Activated CD4-positive, alpha-beta T cell treated with anti-CD3 and anti-CD28 coated beads, Interleukin-2, Interleukin-6, amounts not matched to agents 100 ng/mL and 50 ng/mL, durations not matched to agents 16 hours and 8 hours (primary cell): Measurements from ENCODE around the gene HSDL1.

Experiments used
- DNase-seq: peaks from one replicate; pipeline ENCODE4 v3.0.0-alpha.2; 2020

HSDL1 gene

DNA sequence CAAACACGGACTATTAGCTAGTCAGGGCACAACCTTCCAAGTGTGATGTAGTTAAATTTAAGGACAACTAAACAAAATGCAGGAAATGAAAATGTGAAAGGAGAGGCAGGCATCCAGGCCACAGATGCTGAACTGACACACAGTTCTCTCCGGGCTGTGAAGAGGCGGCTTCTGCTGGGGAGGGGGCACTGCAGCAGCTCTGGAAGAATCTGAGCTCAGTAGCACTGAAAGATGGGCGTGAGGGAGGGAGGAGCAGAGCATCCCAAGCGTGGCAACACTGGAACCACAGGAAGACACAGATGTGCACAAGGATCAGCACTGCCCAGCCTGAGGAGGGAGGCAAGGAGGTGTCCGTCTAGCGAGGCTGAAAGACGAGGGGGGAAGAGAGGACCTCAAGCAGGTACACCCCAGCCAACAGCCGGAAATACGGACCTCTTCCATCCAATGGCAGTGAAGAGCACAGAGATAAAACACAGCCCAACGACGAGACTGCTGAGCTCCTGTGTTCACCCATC is 39.6 kb downstream of the HSDL1 start:
- no peak for DNase-seq

DNA sequence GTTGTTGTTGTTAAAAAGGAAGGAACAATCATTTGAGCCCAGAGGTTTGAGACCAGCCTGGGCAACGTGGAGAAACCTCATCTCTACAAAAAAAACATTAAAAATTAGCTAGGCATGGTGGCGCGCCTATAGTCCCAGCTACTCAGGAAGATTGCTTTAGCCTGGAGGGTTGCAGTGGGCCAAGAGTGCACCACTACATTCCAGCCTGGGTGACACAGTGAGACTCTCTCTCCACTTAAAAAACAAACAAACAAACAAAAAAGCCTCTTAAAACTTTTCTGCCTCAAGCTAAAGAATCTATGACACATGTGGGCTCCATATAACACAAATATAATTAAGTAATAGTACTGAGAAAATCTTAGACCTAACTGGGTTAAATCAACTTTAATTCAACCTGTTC is 40.7 kb downstream of the HSDL1 start:
- no peak for DNase-seq

DNA sequence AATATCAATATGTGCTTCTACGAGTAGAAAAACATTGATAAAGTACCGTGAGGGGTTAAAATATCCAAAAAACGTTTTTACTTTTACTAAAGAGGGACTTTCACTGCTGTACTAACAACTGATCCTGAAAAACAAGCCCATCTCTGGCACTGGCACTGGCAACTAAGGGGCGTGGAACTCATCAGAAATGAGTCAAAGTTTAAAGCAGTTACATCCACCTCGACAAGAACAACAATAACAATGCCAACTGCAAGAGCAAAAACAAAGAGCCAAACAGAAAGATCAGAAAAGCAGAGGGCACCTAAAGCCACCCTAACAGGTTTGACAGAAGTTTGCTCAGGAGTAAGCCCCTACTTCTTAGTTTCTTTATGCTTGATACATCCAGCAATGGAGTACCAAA is 41.3 kb downstream of the HSDL1 start:
- no peak for DNase-seq

DNA sequence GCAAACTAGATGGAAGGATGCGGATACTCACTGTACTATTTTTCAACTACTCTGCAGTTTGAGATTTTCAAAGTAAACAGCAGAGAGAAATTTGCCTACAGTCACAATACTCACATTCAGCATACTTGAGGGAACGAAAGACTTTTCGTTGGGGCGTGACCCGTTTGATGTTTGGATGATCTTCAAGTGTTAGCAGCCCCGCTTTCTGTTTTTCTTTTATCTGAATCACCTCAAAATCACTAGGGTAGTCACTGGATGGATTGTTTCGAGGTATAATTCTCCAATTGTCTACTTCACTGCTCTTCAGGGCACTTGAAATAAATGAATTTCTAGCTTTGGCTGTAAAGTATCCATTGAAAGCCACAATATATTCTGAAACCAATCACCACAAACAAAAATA is 46.0 kb downstream of the HSDL1 start:
- no peak for DNase-seq

DNA sequence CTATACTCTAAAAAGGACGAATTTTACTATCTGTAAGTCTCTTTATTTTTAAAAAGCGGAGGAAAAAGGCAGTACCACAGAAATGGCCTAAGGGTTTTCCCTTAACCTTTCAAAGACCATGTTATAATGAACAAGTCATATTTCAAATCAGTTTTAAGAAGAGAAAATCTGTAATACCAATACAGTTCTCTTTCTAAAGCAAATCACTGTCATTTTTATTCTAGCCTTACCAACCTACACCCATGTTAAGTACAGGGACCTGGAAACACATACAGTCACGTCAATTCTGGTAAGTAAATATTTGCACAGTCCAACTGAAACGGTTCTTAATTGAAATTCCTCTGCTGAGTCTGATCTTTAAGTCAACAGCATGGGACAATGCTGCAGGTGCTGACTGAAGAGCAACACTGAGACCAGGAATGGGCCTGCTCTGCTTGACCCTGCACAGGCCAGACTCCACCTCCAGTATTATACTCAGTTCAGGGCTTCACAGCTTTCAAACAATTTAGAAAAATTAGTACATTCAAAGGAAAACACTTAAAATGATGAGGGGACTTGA is 48.5 kb downstream of the HSDL1 start:
- DNase-seq, result no peak

DNA sequence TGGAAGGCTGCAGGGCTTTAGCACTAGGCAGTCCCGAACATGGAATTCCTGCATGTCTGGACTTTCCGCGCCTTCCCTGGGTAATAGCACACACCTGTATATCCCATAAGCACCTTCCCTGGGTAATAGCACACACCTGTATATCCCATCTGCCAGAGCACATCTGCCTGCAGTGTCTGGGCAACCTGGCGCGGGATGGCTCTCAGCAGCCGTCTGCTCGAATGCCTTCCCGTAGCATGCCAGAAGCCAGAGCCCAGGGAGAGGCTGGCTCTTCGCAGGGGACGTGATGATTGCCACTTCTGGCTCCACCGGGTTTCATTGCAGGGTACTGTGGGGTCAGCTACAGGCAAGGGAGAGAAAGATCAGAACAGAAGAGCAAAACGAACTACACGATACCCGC is 49.5 kb downstream of the HSDL1 start:
- DNase-seq, result no peak

DNA sequence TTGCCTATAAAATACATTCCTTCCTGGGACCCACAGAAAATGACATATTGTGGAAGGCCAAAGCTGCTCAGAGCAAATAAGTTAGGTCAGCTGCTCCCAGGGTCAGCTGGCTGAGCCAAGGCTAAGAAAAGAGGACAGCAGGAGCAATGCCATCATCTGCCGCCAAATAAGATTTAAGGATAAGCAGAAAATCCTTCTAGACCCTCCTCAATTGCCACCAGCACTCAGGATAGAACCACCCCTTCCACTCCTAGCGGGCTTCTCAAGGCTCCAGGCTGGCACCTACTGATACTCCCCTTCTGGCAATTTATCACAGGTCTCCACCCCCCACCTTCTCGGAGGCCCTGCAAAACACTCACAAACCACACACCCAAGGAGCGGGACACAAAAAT is 51.1 kb downstream of the HSDL1 start:
- no peak for DNase-seq

DNA sequence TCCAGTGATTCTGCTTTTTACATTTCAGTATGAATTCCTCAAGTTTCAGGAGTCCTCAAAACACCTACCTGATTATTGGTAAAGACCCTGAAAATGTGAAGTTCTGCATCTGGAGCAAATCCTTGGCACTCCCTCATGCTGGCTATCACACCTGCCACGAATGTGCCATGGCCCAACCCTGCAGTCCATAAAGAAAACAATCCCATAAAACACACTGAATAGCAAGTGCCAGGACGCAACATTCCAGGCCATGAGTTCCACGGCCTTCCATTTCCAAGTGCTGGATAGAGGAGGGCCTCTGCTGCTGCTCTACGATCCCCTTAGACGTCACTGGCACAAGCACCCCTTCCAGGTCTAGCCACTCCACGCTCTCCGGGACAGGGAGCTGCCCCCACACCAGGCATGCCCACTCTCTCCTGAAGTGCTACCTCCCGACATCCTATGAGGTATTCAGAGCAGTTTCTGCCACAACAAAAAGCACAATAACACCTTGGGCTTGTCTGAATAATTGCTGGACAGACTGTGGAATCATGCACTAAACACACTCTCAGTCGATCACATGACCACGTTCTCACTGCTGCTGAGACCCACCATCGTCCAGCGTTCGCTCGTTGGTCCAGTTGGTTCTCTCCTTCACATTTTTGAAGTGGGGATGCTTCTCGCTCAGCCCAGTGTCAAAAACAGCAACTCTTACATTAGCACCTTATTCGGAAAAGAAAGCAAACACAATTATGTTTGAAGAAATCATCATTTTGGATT is 51.7 kb downstream of the HSDL1 start:
- no peak for DNase-seq

DNA sequence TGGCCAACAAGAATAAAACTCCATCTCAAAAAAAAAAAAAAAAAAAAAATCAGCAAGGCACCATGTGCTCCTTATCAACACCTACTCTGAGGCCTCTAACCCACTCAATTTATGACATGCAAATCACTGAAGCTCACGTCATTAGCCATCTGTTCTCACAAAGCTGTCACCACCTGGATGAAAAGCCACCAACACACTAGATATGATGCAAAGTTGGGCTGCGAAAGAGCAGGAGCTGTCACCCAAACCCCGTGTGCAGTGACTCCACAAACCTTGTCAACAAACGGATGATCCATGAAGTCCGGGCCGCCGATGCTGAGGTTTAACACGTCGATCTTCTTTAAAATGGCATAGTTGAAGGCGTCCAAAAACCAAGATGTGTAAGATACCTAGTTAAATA is 53.5 kb downstream of the HSDL1 start:
- DNase-seq, result no peak

DNA sequence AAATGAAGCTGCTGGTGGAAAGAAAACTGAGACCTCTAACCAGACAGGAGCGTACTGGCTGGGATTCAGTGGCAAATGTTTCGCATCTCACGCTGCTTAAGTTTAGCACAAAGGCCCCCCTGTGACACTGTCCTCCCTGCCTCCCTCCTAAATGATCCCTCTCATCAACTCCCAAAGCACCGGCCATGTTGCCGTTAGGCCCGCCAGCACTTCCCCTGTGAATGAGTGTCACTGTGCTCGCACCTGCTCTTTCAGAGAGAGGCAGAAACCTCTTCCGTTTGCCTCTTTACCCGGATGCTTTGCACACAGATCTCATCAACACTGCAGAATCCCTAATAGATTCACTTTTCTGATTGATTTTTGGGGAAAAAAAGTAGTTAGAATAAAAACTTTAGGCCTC is 54.8 kb downstream of the HSDL1 start:
- no peak for DNase-seq

DNA sequence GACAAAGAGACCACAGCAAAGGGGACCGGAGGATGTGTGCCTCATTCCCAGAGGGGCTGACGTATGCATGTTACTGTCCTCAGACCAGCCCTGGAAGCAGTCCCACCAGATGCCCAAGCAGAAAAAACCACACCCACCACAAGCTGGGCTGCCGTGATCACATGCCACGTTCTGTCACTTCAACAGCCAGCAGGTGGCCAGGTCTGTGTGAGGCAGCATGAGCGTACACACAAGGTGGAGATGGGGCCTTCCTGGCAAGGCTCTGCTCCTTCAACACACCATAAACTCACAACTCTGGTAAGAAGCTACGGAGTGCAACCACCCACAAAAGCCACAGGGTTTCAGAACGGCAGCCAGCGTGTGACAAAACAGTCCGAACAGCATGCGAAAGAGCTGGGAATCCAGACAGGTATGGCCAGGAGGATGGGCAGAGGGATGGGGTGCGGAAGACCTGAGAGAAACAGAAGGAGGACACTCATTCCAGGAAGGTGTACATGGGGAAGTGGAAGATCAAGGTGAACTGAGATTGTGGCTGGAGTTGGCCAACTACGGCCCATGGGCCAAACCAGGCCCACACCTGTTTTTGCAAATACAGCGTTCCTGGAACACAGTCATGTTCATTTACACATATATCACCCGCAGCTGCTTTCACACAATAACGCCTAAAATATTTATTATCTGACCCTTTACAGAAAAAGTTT is 56.1 kb downstream of the HSDL1 start:
- peak; percentile 82 for DNase-seq

DNA sequence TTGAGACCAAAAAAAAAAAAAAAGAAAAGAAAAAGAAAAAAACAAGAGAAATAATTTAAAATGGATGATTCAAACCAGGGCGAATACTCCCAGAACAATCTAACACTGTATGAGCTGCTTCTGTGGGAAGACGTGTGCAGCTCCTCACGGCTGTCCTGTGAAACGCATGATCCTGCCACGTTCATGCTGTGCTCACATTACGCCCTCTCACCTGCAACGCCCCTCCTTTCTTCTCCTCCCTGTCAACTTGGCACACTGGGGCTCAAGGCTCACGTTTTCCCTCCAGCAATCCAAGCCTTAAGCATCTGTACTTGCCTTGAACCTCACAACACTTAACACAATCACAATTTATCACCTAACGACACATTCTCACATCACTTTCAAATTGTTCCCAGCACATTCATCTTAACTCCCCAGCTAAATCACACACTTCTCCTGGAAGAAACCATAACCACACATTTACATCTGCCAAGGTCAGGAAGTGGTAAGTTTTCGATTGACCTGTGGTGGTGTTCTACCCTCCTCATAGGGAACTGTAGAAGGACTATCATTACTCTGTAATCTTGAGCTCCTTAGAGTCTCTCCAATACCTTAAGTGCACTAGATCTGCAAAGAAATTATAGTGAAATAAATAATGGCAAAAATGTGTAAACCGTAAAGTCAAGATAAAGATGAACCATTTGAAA is 57.4 kb downstream of the HSDL1 start:
- DNase-seq, result peak; percentile 51

DNA sequence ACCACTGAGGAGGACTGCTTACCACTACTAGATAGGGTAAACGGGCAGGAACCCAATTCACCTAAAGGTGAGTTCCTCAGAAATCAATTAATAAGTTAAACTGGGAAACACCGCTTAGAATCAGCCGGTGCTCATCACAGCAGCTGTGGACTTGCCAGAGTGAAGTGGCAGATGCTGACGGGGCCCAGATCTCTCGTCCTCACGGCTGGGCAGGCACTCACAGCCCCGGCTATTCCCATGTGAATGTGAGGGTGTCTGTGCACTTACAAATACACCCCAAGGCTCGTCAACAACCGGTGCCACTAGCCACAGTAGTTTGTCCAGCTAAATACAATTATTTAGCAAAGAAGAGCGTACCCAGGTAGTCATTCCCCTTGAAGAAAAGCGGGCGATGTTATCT is 58.0 kb downstream of the HSDL1 start:
- DNase-seq, result no peak

DNA sequence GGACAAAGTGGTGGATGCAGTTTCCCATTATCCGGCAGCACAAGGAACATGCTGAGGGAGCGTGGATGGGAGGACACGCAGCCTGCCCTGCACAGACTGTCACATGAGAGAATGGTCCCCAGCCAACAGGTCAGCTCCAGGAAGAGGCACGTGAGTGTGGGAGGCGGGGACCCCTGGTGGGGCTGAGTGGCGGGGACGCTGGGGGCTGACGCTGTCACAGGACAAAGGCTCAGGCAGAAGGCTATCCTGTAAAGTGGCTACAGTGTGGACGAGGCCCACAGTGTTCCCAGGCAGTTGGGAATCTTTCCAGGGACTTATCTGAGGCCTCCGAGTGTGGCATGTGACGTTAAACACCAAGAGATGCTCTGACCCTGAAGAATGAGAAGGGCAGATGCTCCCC is 58.6 kb downstream of the HSDL1 start:
- no peak for DNase-seq

DNA sequence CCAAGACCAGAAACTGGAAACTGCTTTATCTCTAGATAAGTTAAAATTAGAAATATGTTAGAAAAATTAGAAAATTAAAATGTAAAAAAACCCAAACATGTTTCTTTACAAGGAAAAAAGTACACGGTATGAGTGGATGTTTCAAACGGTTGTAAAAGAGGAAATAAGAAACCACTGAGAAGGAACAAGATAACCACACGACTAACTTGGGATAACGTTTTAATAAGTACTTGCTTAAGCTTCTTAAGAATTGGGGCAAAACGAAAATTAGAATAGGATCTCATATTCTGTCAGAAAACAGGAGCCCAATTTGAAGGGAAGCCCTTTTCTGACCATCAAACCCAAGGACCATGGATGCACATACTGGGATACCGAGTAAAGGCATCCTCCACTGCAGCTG is 59.2 kb downstream of the HSDL1 start:
- peak; percentile 22 for DNase-seq

DNA sequence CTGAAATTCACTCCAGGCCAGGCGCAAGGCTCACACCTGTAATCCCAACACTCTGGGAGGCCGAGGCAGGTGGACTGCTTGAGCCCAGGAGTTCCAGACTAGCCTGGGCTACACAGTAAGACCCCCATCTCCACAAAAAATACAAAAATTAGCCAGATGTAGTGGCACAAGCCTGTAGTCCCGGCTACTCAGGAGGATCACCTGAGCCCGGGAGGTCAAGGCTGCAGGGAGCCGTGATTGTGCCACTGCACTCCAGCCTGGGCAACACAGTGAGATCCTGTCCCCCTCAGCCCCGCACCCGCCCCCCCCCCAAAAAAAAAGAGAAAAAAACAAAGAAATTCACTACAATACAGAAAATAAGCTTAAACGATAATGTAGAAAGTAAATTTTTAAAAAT is 59.7 kb downstream of the HSDL1 start:
- no peak for DNase-seq

DNA sequence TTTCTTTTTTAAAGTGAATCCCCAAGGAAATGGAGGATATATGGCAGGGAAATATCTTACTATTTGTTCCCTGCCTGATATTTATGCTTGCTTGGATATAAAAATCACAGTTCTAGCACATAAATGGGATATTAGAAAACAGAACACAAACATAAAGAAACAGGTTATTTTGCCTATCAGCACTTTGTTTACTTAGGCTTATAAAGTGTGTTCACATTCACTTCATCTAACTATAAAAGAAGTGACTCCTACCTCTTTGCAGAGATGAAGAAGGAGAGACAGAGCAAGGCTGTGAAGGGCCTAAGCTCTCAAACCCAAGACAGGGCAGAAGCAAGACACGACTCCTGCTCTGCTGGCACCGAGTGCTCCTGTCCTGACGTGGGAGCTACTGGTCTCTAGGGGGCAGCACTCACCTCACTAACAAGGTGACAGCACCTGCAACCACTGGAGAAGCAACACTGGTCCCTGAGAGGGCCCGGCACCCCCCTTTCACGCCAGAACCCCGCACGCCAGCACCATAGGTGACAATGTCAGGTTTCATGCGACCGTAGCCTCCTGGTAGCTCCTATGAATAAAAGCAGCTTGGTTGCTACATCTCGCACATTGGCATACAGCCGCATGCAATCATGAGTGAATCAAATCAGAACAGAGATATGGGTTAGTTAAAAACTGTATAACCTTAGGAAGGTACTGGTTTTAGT is 60.3 kb downstream of the HSDL1 start:
- peak; percentile 81 for DNase-seq

DNA sequence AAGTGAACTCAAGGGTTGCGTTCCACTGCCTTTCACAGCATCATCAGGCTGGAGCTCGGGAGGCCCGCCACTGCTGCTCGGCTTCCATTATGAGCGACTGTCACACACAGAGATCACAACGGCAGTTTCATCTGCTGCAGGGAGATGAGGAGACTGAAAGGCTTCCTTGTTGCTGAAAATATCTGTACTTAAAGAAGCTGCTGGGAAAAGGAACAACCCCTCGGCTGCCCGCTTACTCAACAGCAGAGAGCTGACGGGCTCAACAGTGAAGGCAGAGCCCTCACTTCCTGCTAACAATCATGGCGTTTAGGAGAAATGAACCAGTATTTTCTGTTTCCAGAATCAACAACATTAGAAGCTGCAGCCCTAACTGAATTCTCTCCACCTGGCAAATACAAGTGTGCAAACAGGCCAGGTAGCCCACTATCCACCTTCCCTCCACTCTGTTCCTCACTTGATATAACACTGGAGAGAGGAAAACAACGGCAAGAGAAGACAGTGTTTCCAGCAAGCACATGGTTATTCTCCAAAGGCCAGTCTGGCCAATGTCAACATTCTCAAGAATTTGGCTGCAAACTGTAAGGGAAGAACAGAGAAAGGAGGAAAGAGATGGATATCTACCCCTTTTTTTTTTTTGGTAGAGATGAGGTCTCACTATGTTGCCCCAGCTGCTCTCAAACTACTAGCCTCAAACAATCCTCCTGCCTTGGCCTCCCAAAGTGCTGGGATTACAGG is 62.0 kb downstream of the HSDL1 start:
- DNase-seq, result no peak

DNA sequence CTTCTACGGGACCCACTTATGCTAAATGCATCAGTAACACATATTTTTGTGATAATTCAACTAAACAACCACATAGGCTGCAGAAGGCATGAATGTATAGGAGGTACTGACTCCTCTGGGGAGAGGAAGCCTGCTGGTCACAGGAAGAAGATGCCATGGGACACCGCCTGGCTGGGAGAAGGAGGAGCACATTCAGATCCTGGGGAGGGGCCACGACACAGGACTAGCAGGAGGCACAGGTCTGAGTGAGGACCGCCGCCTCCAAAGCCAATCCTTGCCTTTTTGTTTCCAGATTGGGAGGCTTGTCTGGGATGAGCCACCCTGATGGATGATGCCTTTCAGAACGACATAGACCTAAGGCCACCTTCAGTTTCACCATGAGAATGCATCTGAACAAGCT is 62.9 kb downstream of the HSDL1 start:
- DNase-seq, result no peak

DNA sequence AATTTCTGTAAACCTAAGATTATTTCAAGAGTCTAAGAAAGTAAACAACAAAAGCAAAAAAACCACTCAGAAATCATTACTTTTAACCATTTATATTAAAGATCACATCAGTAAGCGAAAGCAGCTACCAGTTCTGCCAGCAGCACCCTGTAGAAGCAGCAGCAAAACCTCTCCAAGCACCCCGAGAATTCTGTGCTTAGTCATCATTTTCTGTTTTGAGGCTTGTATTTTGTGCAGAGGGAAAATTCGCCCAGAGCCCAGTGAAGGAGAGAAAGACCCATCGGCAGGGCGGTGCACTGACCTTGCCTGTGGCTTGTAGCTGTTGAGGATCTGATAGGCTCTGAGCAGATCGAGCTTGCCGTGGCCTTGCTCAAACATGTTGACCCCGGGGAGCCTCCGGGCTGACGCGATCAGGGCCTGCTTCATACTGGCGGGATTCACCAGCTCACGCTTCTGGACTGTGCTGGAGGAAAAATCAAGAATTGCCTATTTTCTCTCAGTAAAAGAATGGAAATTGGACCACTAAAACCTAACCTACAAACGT is 63.5 kb downstream of the HSDL1 start:
- no peak for DNase-seq

DNA sequence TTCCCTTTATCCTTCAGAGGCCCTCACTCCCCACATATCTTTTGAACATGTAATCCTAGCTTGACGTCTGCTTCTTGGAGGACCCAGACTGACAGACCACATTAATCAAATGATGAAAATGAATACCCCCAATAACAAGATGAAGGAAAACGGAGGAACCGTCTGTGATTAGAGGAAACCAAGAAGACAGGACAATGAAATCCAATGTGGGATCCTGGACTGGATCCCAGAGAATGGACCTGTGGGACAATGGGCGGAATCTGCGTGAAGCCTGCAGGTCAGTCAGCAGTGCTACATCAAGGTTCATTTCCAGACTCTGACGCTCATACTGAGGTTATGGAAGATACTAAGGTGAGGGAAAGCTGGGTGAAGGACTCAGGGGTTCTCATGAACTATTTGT is 64.2 kb downstream of the HSDL1 start:
- no peak for DNase-seq

DNA sequence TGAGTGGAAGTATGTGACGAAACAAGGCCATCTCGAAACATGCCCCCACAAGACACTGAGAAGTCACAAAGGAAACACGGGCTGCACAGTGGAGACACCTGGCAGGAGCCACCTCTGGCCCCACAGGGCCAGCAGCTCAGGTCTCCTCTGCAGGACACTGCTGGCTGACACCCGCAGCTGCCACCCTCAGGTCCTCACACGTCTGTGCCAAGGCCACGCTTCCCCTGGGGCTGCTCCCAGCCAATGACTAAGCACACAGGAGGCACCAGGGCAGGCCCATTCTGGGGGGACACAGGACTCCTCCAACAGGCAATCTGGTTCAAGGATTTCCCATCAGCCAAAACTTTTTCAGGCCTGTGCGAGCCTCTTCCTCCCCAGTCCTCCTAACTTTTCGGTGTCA is 64.6 kb downstream of the HSDL1 start:
- DNase-seq, result no peak
